HepG2 (cell line): ENCODE data around the gene CCDC97. TPM values are rescaled to one million over a fixed set of nuclear protein-coding genes. Genes with fewer than 3 reads are reported as not detected.
A peak's percentile ranks its signal among the peaks of the same experiment; 100 is the strongest.

Experiments
- ATAC-seq: fragments of 200-7000 bp; cut with Tn5 transposase; 3 replicates; pipeline ENCODE4 v1.9.1; 2020; ENCODE audit warnings: mild to moderate bottlenecking, moderate library complexity
- BruUV-seq: library from RNA; stranded (reverse); fragments of 400-500 nt; replicated peaks from 2 replicates; lab custom pipeline; 2021; lab: Mats Ljungman, UMichigan
- CTCF ChIA-PET: fragments of 300-600 bp; formaldehyde crosslinking; extraction: SDS; loops from one replicate; lab custom pipeline; 2021; ENCODE audit warnings: low total read pairs, inconsistent platforms, low intra/inter-chr PET ratio; lab: Yijun Ruan, JAX
- POLR2A ChIA-PET: fragments of 350-600 bp; sonication (Branson Sonifier 250); formaldehyde crosslinking; loops from one replicate; lab custom pipeline; 2020; ENCODE audit warnings: antibody characterized with exemption, inconsistent platforms; lab: Yijun Ruan, JAX
- DNase-seq: peaks from one replicate; pipeline ENCODE4 v3.0.0-alpha.2; 2015; ENCODE audit warnings: low spot score
- FAIRE-seq: peaks from 3 replicates; lab custom pipeline; 2011; peaks lifted over from hg19 to GRCh38; lab: Jason Lieb, UNC
- H2AFZ ChIP-seq: one replicate; pipeline ENCODE4 v1.6.1; 2011; ENCODE audit warnings: low read length, inconsistent platforms
- H3K27ac ChIP-seq: fragments of 300-600 bp; 3 replicates; pipeline ENCODE4 v1.8.0; 2011; ENCODE audit warnings: mixed run types, mild to moderate bottlenecking, mixed read lengths, low read length, inconsistent platforms; ENCODE audit not compliant: insufficient read depth; ENCODE audit errors: extremely low read length
- H3K27me3 ChIP-seq, 2 experiments: fragments of 200-600 bp in 1 of 2; 2 replicates in 1 of 2; 3 replicates in 1 of 2; pipeline versions ENCODE4 v1.6.0 to v1.8.0; 2011; ENCODE audit warnings: low read length in 2 of 2, mild to moderate bottlenecking in 2 of 2, moderate library complexity in 2 of 2, inconsistent platforms in 1 of 2; ENCODE audit not compliant: insufficient read depth in 2 of 2, control insufficient read depth in 1 of 2
- H3K36me3 ChIP-seq, 2 experiments: fragments of 200-600 bp in 1 of 2; replicated peaks in 1 of 2; 2 replicates in 1 of 2; 3 replicates in 1 of 2; pipeline versions ENCODE4 v1.5.1 to v1.8.0; 2011; ENCODE audit warnings: low read length in 2 of 2, inconsistent platforms in 1 of 2; ENCODE audit not compliant: insufficient read depth in 2 of 2, control insufficient read depth in 1 of 2
- H3K4me1 ChIP-seq: 2 replicates; pipeline ENCODE4 v1.5.1; 2012; ENCODE audit warnings: low read length, inconsistent platforms; ENCODE audit not compliant: insufficient read depth
- H3K4me2 ChIP-seq: 2 replicates; pipeline ENCODE4 v1.6.0; 2011; ENCODE audit warnings: low read depth, low read length, inconsistent platforms
- H3K4me3 ChIP-seq, 3 experiments: fragments of 200-600 bp in 1 of 3; sonication (generic), shearing (Covaris generic) in 1 of 3; replicated peaks in 1 of 3; 2 replicates each; pipeline ENCODE4 v1.5.1; 2011 to 2016; ENCODE audit warnings: low read length in 3 of 3, inconsistent platforms in 2 of 3, low read depth in 2 of 3, mild to moderate bottlenecking in 2 of 3, control low read depth in 1 of 3, mixed read lengths in 1 of 3; ENCODE audit not compliant: insufficient read depth in 1 of 3
- H3K79me2 ChIP-seq: one replicate; pipeline ENCODE4 v1.6.1; 2011; ENCODE audit warnings: low read length, inconsistent platforms; ENCODE audit not compliant: insufficient read depth
- H3K9ac ChIP-seq: 2 replicates; pipeline ENCODE4 v1.6.0; 2011; ENCODE audit warnings: mild to moderate bottlenecking, low read depth, low read length, inconsistent platforms; ENCODE audit not compliant: insufficient read depth
- H3K9me3 ChIP-seq: 2 replicates; pipeline ENCODE4 v1.5.1; 2012; ENCODE audit warnings: mild to moderate bottlenecking, low read length
- H4K20me1 ChIP-seq: 2 replicates; pipeline ENCODE4 v1.6.0; 2011; ENCODE audit warnings: inconsistent platforms, mild to moderate bottlenecking, low read length, moderate library complexity; ENCODE audit not compliant: insufficient read depth
- AFF4 ChIP-seq: sonication (generic); formaldehyde crosslinking; IDR thresholded peaks from 2 replicates; pipeline ENCODE4 v1.4.0; 2020; ENCODE audit warnings: missing genetic modification reagents
- DRAP1 ChIP-seq: IDR thresholded peaks from 2 replicates; pipeline ENCODE4 v1.6.1; 2016; ENCODE audit warnings: missing genetic modification reagents, missing compliant biosample characterization
- ZNF275 ChIP-seq: sonication (generic); formaldehyde crosslinking; IDR thresholded peaks from 2 replicates; pipeline ENCODE4 v1.8.0; 2022; ENCODE audit warnings: missing genetic modification reagents, mild to moderate bottlenecking, inconsistent platforms, borderline replicate concordance
- ZNF576 ChIP-seq: sonication (generic); formaldehyde crosslinking; IDR thresholded peaks from 2 replicates; pipeline ENCODE4 v1.4.0; 2020; ENCODE audit warnings: mild to moderate bottlenecking, missing genetic modification reagents
- ZNF788 ChIP-seq: sonication (generic); formaldehyde crosslinking; IDR thresholded peaks from 2 replicates; pipeline ENCODE4 v1.5.0; 2020; ENCODE audit warnings: mild to moderate bottlenecking, missing genetic modification reagents, borderline replicate concordance
- WGBS: methylation state at CpG from one replicate; pipeline ENCODE4 v1.1.6; 2017; ENCODE audit warnings: low lambda C conversion rate; 5-methylcytosine and 5-hydroxymethylcytosine counted together
- in situ Hi-C: cut with HindIII; loops from 2 replicates; pipeline ENCODE4 v1.10.0; 2017; ENCODE audit warnings: low pct_unique_long_range_greater_than_20kb; ENCODE audit not compliant: extremely low pct_ligation_motif_present
- intact Hi-C: fragments of 100-400 bp; cut with micrococcal nuclease; formaldehyde crosslinking; loops from one replicate; pipeline ENCODE4 v1.10.0; 2022; ENCODE audit not compliant: unreplicated experiment
- polyA plus RNA-seq, 8 experiments: library from polyadenylated mRNA; depleted of rRNA in 3 of 8; stranded (reverse) in 7 of 8; unstranded in 1 of 8; fragments of >200 nt; fragmentation: Illumina TruSeq in 4 of 8; extraction: Trizol in 4 of 8; gene quantifications; 2 replicates each; pipeline versions ENCODE4 v1.2.1 to v1.2.3, GENCODE V29; 2011 to 2016; ENCODE audit warnings: low read depth in 4 of 8, missing spikeins in 1 of 8, mixed read lengths in 1 of 8; ENCODE audit not compliant: insufficient read depth in 1 of 8
- total RNA-seq, 5 experiments: library from RNA; depleted of rRNA; stranded (reverse); fragments of >200 nt; fragmentation: Illumina TruSeq; extraction: Trizol; gene quantifications; 2 replicates each; pipeline ENCODE4 v1.2.3, GENCODE V29; 2016; ENCODE audit warnings: low read depth in 1 of 5

Gene CCDC97
- total and polyA plus RNA-seq, 2 of the 13 experiments (the other 11 are each of a cell fraction or from before 2014, with no cell fraction given): 6.2 to 7.3 TPM

GRCh38 chr19:41366089-41366488, 56.1 kb downstream of the CCDC97 start (continued):
- TF ChIP-seq ZNF275: no peak
- no peak for TF ChIP-seq AFF4 (CRISPR knock-in tag)

- Histone ChIP-seq H2AFZ (no peak overlapping the region), H3K4me1 (peaks cover 43% of the 10 kb centered on the region), H3K4me3 (no peak overlapping the region), H3K79me2 (peaks cover 19% of the 10 kb centered on the region), H3K27me3 (no peaks in the 10 kb centered on the region; a peak in 2 of 5 replicates), H4K20me1 (no peaks in the 10 kb centered on the region)
- BruUV-seq: no TSS peak
- DNase-seq (no peak), FAIRE-seq (no peak)
- intact Hi-C loops (no loop called here), in situ Hi-C loops (no loop called here)
- POLR2A ChIA-PET: no interaction called here
- TF ChIP-seq ZNF576 (CRISPR knock-in tag) (no peak), ZNF788 (CRISPR knock-in tag) (no peak), DRAP1 (CRISPR knock-in tag) (0 out of 2 replicates have a peak, but pooled peaks have one; percentile 36)
- TF ChIP-seq, all 625 proteins: peak for 1
- no peaks in the 10 kb centered on the region for H3K9me3 ChIP-seq
- no peaks in the 10 kb centered on the region; a peak in 1 of 5 replicates for H3K36me3 ChIP-seq
- peak overlapping the region; percentile 43 for H3K27ac ChIP-seq
- CTCF ChIA-PET: no interaction called here
- H3K4me2 ChIP-seq: 0 out of 2 replicates have a peak overlapping the region, but pooled peaks have one; percentile 23
- ATAC-seq: no peak
- 65% methylated on average over 6 of the region's 6 CpGs for WGBS
- no peak overlapping the region for H3K9ac ChIP-seq
These were observed 57.9 kb downstream of the CCDC97 start for GRCh38 chr19:41367848-41368301.
